Mesothelial cell of epicardium (in vitro differentiated cells): Measurements from ENCODE around the gene SHISA7. TPM values are rescaled to one million over a fixed set of nuclear protein-coding genes. Genes with fewer than 3 reads are reported as not detected.

Experiments used
- DNase-seq, 2 experiments: peaks; one replicate each; pipeline ENCODE4 v3.0.0; 2021; ENCODE audit warnings: low spot score in 2 of 2; ENCODE audit not compliant: unreplicated experiment in 2 of 2
- H3K27ac Mint-ChIP-seq: 2 replicates; pipeline ENCODE4 v1.8.0; 2021; ENCODE audit warnings: mixed read lengths
- H3K27me3 Mint-ChIP-seq: 2 replicates; pipeline ENCODE4 v1.8.0; 2021; ENCODE audit warnings: low read depth, mixed read lengths
- H3K36me3 Mint-ChIP-seq: 2 replicates; pipeline ENCODE4 v1.8.0; 2021; ENCODE audit warnings: mixed read lengths
- H3K4me1 Mint-ChIP-seq: 2 replicates; pipeline ENCODE4 v1.8.0; 2021; ENCODE audit warnings: mixed read lengths
- H3K4me3 Mint-ChIP-seq: 2 replicates; pipeline ENCODE4 v1.8.0; 2021; ENCODE audit warnings: mild to moderate bottlenecking, moderate library complexity, mixed read lengths
- H3K9me3 Mint-ChIP-seq: 2 replicates; pipeline ENCODE4 v1.8.0; 2021; ENCODE audit warnings: mixed read lengths
- total RNA-seq: library from RNA; stranded (reverse); gene quantifications from 3 replicates; pipeline ENCODE4 v1.2.1, GENCODE V29; 2021
- TF ChIP-seq, protein P1 (sequence below): fragments of 200-600 bp; sonication (generic); IDR thresholded peaks from one replicate; pipeline ENCODE4 v1.5.0; 2021; ENCODE audit warnings: antibody characterized with exemption; ENCODE audit not compliant: unreplicated experiment

The SHISA7 gene
- total RNA-seq, 1 donor from 2014 or later = 0.04 TPM

DNA sequence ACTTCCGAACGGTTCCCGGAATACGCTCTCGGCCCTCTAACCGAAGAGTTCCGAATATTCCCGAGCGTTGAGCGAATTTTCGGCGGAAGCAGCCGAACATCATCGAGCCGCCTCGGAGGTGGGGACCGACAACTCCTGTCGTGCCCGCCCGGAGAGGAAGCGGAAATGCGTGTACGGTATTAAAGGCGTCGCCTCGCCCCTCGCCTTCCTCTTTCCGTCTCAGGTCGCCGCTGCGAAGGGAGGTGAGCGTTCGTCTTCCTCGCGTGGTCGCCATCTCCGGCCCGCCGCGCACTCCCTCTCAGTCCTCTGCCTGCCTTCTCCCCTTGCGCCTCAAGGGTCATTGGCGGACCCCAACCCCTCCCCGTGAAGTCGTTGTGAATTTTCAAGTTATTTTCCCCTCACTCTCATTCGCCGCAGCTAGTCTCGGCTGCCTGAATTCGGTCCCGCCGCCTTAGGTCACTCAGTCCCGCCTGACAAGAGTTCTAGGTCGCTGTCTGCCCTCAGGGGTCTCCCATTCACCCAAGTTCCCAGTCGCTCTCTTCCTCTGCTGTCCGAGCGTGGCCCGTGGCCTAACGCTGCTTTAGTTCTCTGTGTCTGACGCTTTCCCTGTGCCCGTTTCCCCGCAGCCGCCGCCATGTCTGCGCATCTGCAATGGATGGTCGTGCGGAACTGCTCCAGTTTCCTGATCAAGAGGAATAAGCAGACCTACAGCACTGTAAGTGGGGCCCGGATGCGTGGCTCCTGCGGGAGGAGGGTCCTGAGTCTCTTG, 57.2 kb downstream of the SHISA7 start, which contains the start of gene RPL28:
Gene RPL28, plus strand, starts transcription at position 209 of the 769 bp plus-strand sequence. Its CDS starts 426 bp downstream, at position 635.
- peak within 1 kb of the TSS; percentile 97 for H3K27ac Mint-ChIP-seq

DNA sequence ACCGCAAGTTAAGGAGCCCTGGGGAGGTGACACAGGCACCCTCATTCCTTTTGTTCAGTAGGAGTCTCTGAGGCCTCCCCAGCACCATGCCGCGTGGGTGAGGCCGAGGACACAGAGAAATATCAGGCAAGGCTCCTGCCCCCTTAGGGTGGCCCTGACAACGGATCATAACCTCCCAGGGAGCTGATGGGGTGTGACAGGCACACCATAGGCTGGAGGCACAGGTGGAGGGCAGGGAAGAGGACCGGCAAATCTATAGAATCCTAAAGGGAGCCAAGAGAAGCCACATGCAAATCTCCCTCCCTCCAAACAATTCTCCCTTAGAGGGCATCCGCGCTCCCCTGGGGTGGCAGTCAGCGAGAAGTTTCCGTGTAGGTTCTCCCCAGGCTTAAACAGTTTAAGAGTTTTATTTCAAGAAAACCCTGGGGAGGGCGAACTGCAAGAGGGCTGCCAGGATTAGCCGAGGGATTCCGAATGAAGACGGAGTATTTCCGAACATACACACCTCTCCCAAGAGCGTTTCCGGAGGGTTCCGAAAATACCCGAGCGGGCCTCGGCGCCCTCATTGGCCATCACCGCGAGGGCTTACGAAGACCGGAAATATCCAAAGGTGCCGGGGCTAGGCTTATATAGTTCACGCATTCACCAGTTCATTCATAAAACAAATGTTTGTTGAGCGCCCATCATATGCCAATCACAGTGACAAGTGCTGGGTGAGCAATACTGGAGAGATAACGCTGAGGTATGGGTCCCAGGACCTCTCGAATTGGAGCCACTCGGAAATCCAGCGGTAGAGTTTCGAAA, 58.0 kb downstream of the SHISA7 start:
- Mint-ChIP-seq H3K4me3 (peak overlapping the region; percentile 99), H3K27me3 (no peaks in the 10 kb centered on the region), H3K4me1 (peaks cover 51% of the 10 kb centered on the region), H3K36me3 (peaks cover 16% of the 10 kb centered on the region), H3K27ac (peak overlapping the region; percentile 97), H3K9me3 (no peaks in the 10 kb centered on the region)
- TF ChIP-seq, protein P1, sequence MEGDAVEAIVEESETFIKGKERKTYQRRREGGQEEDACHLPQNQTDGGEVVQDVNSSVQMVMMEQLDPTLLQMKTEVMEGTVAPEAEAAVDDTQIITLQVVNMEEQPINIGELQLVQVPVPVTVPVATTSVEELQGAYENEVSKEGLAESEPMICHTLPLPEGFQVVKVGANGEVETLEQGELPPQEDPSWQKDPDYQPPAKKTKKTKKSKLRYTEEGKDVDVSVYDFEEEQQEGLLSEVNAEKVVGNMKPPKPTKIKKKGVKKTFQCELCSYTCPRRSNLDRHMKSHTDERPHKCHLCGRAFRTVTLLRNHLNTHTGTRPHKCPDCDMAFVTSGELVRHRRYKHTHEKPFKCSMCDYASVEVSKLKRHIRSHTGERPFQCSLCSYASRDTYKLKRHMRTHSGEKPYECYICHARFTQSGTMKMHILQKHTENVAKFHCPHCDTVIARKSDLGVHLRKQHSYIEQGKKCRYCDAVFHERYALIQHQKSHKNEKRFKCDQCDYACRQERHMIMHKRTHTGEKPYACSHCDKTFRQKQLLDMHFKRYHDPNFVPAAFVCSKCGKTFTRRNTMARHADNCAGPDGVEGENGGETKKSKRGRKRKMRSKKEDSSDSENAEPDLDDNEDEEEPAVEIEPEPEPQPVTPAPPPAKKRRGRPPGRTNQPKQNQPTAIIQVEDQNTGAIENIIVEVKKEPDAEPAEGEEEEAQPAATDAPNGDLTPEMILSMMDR = no peak
- peak; percentile 88 to 96 for DNase-seq

More for the DNA sequence above, 57.2 kb downstream of the SHISA7 start, which contains the start of gene RPL28:
- H3K4me1 Mint-ChIP-seq = peaks cover 55% of the 10 kb centered on the region
- TF ChIP-seq, protein P1 = no peak
- peaks cover 20% of the 10 kb centered on the region for H3K36me3 Mint-ChIP-seq
- peak; percentile 90 to 99 for DNase-seq
- no peaks in the 10 kb centered on the region for H3K9me3 Mint-ChIP-seq
- H3K4me3 Mint-ChIP-seq = peak within 1 kb of the TSS; percentile 99
- H3K27me3 Mint-ChIP-seq = no peaks in the 10 kb centered on the region

DNA sequence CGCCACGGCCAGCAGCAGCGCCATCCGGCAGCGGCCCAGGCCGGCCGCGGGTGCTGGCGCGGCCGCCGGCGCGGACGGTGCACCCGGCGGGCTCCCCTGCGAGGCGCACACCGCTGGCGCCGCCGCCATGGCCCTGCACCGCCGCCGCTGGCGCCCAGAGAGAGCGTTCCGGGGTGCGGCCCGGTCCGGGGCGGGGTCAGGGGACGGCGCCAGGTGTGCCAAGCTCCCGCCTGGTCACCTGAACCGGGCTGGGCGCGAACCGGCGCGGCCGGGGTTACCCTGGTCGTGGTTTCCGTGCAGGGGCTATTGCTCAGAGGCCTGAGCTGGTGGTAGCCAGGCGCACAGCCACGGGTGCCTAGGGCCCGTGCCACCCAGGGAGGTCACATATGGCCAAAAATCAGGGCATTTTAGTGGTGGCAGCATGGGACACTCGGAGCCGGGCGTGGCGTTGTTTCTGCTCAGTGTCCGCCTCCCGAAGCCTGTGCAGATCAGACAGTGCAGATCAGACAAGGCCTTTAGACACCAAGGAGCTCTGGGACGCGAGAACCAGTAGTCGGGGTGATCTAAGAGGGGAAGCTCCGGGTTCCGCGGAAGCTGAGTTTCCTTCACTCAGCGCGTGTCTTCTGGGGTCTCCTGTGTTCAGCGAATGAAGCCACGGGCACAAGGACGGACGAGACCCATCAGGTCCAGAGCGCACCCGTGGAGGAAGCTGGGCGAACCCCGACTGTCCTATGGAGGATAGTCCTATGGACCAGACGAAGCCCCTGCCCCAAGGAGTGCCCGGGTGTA, 58.8 kb downstream of the SHISA7 start, which contains the start of gene TMEM238:
Gene TMEM238, minus strand, starts transcription at position 162 of the 789 bp plus-strand sequence. Its CDS starts 33 bp downstream, at position 129.
- H3K27ac Mint-ChIP-seq = peak within 1 kb of the TSS; percentile 97
- H3K9me3 Mint-ChIP-seq = no peaks in the 10 kb centered on the region
- peaks cover 12% of the 10 kb centered on the region for H3K36me3 Mint-ChIP-seq

DNA sequence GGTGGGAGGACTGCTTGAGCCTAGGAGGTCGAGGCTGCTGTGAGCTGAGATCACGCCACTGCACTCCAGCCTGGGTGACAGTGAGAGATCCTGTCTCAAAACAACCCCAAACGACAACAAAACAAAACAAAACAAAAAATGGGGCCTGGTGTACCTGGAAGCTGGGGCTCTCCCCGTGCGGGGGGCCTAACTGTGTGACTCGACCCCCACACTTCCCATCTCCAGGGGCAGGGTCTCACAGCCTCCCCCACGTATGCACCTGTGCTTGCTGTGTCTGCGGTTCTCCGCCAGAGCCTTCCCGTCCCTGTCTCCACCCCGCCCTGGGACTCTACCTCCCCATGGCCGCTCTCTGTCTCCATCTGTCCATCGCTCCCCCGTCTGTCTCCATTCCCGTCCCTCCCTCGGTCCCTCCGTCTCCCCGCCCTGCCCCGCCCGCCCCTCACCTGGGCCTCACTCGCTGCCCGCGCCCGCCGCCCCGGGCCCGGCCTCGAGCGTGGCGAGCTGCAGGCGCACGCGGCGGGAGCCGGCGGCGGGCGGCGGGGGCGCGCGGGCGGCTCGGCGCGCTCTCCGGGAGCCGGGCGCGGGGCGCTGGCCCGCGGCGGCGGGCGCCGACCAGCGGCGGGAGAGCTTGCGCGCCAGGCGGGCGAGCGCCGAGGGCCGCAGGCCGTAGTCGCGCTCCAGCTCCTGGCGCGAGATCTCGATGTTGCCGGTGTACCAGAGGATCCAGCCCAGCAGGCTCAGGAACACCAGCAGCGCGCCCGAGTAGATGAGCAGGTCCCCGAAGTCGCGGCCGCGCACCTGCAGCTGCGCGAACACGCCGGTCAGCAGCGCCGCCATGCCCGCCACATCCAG, 59.6 kb downstream of the SHISA7 start:
- peak overlapping the region; percentile 79 for H3K27ac Mint-ChIP-seq
- DNase-seq = peak in 1 of 2 experiments; percentile 70
- TF ChIP-seq, protein P1 = no peak
- H3K4me1 Mint-ChIP-seq = peaks cover 42% of the 10 kb centered on the region
- H3K9me3 Mint-ChIP-seq = no peaks in the 10 kb centered on the region
- peak overlapping the region; percentile 71 for H3K4me3 Mint-ChIP-seq
- peaks cover 3% of the 10 kb centered on the region for H3K27me3 Mint-ChIP-seq
- H3K36me3 Mint-ChIP-seq = peaks cover 10% of the 10 kb centered on the region

More for the DNA sequence above, 58.8 kb downstream of the SHISA7 start, which contains the start of gene TMEM238:
- TF ChIP-seq, protein P1 = no peak
- Mint-ChIP-seq H3K27me3 (no peaks in the 10 kb centered on the region), H3K4me1 (peaks cover 46% of the 10 kb centered on the region), H3K4me3 (peak within 1 kb of the TSS; percentile 99)
- no peak for DNase-seq
